SK-N-SH treated with all-trans-retinoic acid at 6 μM for 48 hours (cell line): ENCODE data around the gene SLC22A23.

Source experiments
- ARNTL ChIP-seq: fragments of 450-650 bp; formaldehyde crosslinking; IDR thresholded peaks from 2 replicates; pipeline ENCODE4 v1.5.0; 2020; ENCODE audit warnings: low read depth, mild to moderate bottlenecking, moderate library complexity, borderline replicate concordance
- OSR1 ChIP-seq: fragments of 250-450 bp; sonication (Bioruptor Pico); IDR thresholded peaks from 2 replicates; pipeline ENCODE4 v1.8.0; 2022; ENCODE audit warnings: moderate library complexity, mild to moderate bottlenecking, inconsistent platforms
- PATZ1 ChIP-seq: fragments of 250-450 bp; sonication (Bioruptor Pico); IDR thresholded peaks from 2 replicates; pipeline ENCODE4 v1.8.0; 2020; ENCODE audit warnings: mild to moderate bottlenecking, moderate library complexity, borderline replicate concordance
- RARB ChIP-seq: fragments of 250-450 bp; sonication (Bioruptor Pico); IDR thresholded peaks from 2 replicates; pipeline ENCODE4 v1.8.0; 2021; ENCODE audit warnings: mild to moderate bottlenecking, moderate library complexity

- TF ChIP-seq ARNTL (CRISPR knock-in tag) (no peak), RARB (no peak), OSR1 (CRISPR knock-in tag) (no peak), PATZ1 (no peak)
Observed at GRCh38 chr6:3278691-3279090, 178.2 kb downstream of the SLC22A23 start.
